GM18511 (cell line): ENCODE data around the gene HOXB3.
"Not testable (repeated sequence)": the region's sequence is repeated elsewhere in the genome, so short reads cannot be mapped to it uniquely, and the experiment has no call there.

ENCODE experiments used
- ATAC-seq: cut with Tn5 transposase; IDR thresholded peaks from one replicate; pipeline ENCODE4 v1.9.1; 2021; ENCODE audit warnings: mild to moderate bottlenecking, moderate library complexity; ENCODE audit not compliant: unreplicated experiment

The HOXB3 gene

GRCh38 chr17:48548523-48549280 is 41.3 kb downstream of the HOXB3 start:
- no peak for ATAC-seq

GRCh38 chr17:48547808-48548522 is 42.1 kb downstream of the HOXB3 start:
- ATAC-seq = no peak

- no peak for ATAC-seq
Observed at GRCh38 chr17:48546924-48547807, 42.9 kb downstream of the HOXB3 start.

GRCh38 chr17:48546137-48546923 is 43.7 kb downstream of the HOXB3 start:
- ATAC-seq = no peak

GRCh38 chr17:48545539-48545938 is 44.5 kb downstream of the HOXB3 start:
- no peak for ATAC-seq

GRCh38 chr17:48545022-48545375 is 45.0 kb downstream of the HOXB3 start, which contains the start of gene HOXB2:
Gene HOXB2 (minus strand): TSS chr17:48545109. CDS start chr17:48544911, 198 bp downstream.
- no peak for ATAC-seq

GRCh38 chr17:48544349-48545021 is 45.6 kb downstream of the HOXB3 start:
- ATAC-seq = no peak

GRCh38 chr17:48543854-48544348 is 46.1 kb downstream of the HOXB3 start:
- ATAC-seq = no peak

GRCh38 chr17:48543107-48543853 is 46.8 kb downstream of the HOXB3 start:
- peak; percentile 52 for ATAC-seq

- ATAC-seq = peak; percentile 13
Observed at GRCh38 chr17:48542698-48543106, 47.3 kb downstream of the HOXB3 start.

GRCh38 chr17:48542114-48542656 is 47.9 kb downstream of the HOXB3 start:
- no peak for ATAC-seq

- ATAC-seq = no peak
Observed at GRCh38 chr17:48541577-48542113, 48.4 kb downstream of the HOXB3 start.

GRCh38 chr17:48541036-48541576 is 48.9 kb downstream of the HOXB3 start:
- no peak for ATAC-seq

GRCh38 chr17:48540213-48540612 is 49.8 kb downstream of the HOXB3 start:
- ATAC-seq = no peak

- ATAC-seq = no peak
Observed at GRCh38 chr17:48539177-48539576, 50.9 kb downstream of the HOXB3 start.

- no peak for ATAC-seq
Observed at GRCh38 chr17:48537316-48537715, 52.7 kb downstream of the HOXB3 start.

GRCh38 chr17:48535793-48536559 is 54.1 kb downstream of the HOXB3 start:
- ATAC-seq = not testable (repeated sequence)
